Measurements from ENCODE around the gene ERC2. TPM values are rescaled to one million over a fixed set of nuclear protein-coding genes. Genes with fewer than 3 reads are reported as not detected.

Gene ERC2
- total and polyA plus RNA-seq, 2 donors (not counting 3 experiments of a cell fraction or from before 2014, with no cell fraction given): 5.6 to 15.5 TPM

GRCh38 chr3:55545995-55546394 is 922.3 kb downstream of the ERC2 start:
- ChIA-PET POLR2A (no interaction called here), CTCF (no interaction called here)
- H3K9me3 ChIP-seq (replicated peaks; ENCODE audit: control insufficient read depth, insufficient read depth, low read length): no peaks in the 10 kb centered on the region
- H3K27ac ChIP-seq (ENCODE audit: insufficient read depth, low read depth, low read length): no peak overlapping the region
- no peak overlapping the region for H3K4me2 ChIP-seq (ENCODE audit: insufficient read depth, low read length)
- no peak overlapping the region for H3K4me3 ChIP-seq (replicated peaks in 1 of 3; ENCODE audit: insufficient read depth in 1 of 3, low read depth in 1 of 3, low read length in 3 of 3)
- dilution Hi-C loops (cut with MboI; ENCODE audit: extremely low pct_ligation_motif_present, low sequenced_read_pairs) (no loop called here), intact Hi-C loops (cut with micrococcal nuclease) (no loop called here)
- H4K20me1 ChIP-seq (replicated peaks; ENCODE audit: control insufficient read depth, extremely low read depth, insufficient read depth, low read length): no peaks in the 10 kb centered on the region
- BruUV-seq (replicated peaks): no TSS peak
- TF ChIP-seq POLR2AphosphoS5 (IDR thresholded peaks at IDR 0.05; ENCODE audit: insufficient read depth, low read depth, low read length): no peak
- TF ChIP-seq, protein P1, sequence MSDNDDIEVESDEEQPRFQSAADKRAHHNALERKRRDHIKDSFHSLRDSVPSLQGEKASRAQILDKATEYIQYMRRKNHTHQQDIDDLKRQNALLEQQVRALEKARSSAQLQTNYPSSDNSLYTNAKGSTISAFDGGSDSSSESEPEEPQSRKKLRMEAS (IDR thresholded peaks at IDR 0.05; ENCODE audit: insufficient read depth, insufficient read length): no peak
- no peak for TF ChIP-seq FOS (IDR thresholded peaks at IDR 0.05; ENCODE audit: borderline replicate concordance, insufficient read depth, low read length)
- no peak for TF ChIP-seq CTCF (IDR thresholded peaks at IDR 0.05; ENCODE audit: extremely low read depth in 1 of 2, insufficient read depth in 1 of 2, low read depth in 1 of 2, low read length in 2 of 2)
- no peak for TF ChIP-seq GATA2 (IDR thresholded peaks at IDR 0.05; ENCODE audit: insufficient read depth, insufficient read length, low read depth, low read length)
- no peak for TF ChIP-seq EZH2 (IDR thresholded peaks at IDR 0.05; ENCODE audit: borderline replicate concordance, low read depth, low read length, severe bottlenecking)
- TF ChIP-seq JUN (IDR thresholded peaks at IDR 0.05; ENCODE audit: borderline replicate concordance, insufficient read depth, insufficient read length, low read depth): no peak
- no peak for TF ChIP-seq POLR2A (IDR thresholded peaks at IDR 0.05; ENCODE audit: low read depth, low read length)
- no peak for TF ChIP-seq MYC (IDR thresholded peaks at IDR 0.05; ENCODE audit: low read depth, low read length)
- no peaks in the 10 kb centered on the region for H3K9me1 ChIP-seq (replicated peaks; ENCODE audit: control insufficient read depth, extremely low read depth, insufficient read depth, low read length)
- H3K9ac ChIP-seq (replicated peaks; ENCODE audit: extremely low read depth, insufficient read depth, low read length): no peak overlapping the region
- DNase-seq (ENCODE audit: low read depth, low spot score): no peak
- H3K27me3 ChIP-seq (ENCODE audit: control insufficient read depth in 2 of 2, insufficient read depth in 2 of 2, low read length in 2 of 2): no peaks in the 10 kb centered on the region
- H2AFZ ChIP-seq (ENCODE audit: low read depth, low read length): no peak overlapping the region
- no peaks in the 10 kb centered on the region for H3K36me3 ChIP-seq (ENCODE audit: control insufficient read depth in 2 of 2, extremely low read depth in 1 of 2, insufficient read depth in 2 of 2, low read length in 2 of 2)
- H3K4me1 ChIP-seq (ENCODE audit: control insufficient read depth, extremely low read depth, insufficient read depth, low read length): no peaks in the 10 kb centered on the region
- FAIRE-seq: no peak
- no peaks in the 10 kb centered on the region for H3K79me2 ChIP-seq (ENCODE audit: control insufficient read depth, insufficient read depth, low read length)
